ENCODE results near the gene ALK. TPM values are rescaled to one million over a fixed set of nuclear protein-coding genes. Genes with fewer than 3 reads are reported as not detected.
"Not testable (repeated sequence)": the region's sequence is repeated elsewhere in the genome, so short reads cannot be mapped to it uniquely, and the experiment has no call there.

The ALK gene
- total RNA-seq, 3 donors from 2014 or later, result not detected

- peaks cover 23% of the 10 kb centered on the region for H3K27me3 Mint-ChIP-seq (ENCODE audit: low read depth)
- ATAC-seq, result no peak
- no peaks in the 10 kb centered on the region for H3K4me1 Mint-ChIP-seq (ENCODE audit: low read depth)
- no peaks in the 10 kb centered on the region for H3K9me3 Mint-ChIP-seq
- H3K36me3 Mint-ChIP-seq (ENCODE audit: insufficient read depth), result no peaks in the 10 kb centered on the region
- H3K4me3 Mint-ChIP-seq, result no peak overlapping the region
- no peak for DNase-seq
These were observed 648.2 kb downstream of the ALK start for GRCh38 chr2:29273004-29273684.

- Mint-ChIP-seq H3K9me3 (no peaks in the 10 kb centered on the region), H3K27me3 (ENCODE audit: low read depth) (peaks cover 16% of the 10 kb centered on the region), H3K4me1 (ENCODE audit: low read depth) (no peaks in the 10 kb centered on the region), H3K36me3 (ENCODE audit: insufficient read depth) (no peaks in the 10 kb centered on the region), H3K4me3 (no peak overlapping the region)
- DNase-seq (no peak), ATAC-seq (no peak)
These were observed 649.1 kb downstream of the ALK start for GRCh38 chr2:29272311-29272710.

GRCh38 chr2:29270701-29271121 lies 650.7 kb downstream of the ALK start:
- no peak for DNase-seq
- Mint-ChIP-seq H3K4me3 (no peak overlapping the region), H3K9me3 (no peaks in the 10 kb centered on the region), H3K27me3 (ENCODE audit: low read depth) (peaks cover 13% of the 10 kb centered on the region), H3K4me1 (ENCODE audit: low read depth) (no peaks in the 10 kb centered on the region), H3K36me3 (ENCODE audit: insufficient read depth) (no peaks in the 10 kb centered on the region)
- ATAC-seq, result no peak

- DNase-seq, result no peak
- Mint-ChIP-seq H3K4me1 (ENCODE audit: low read depth) (no peaks in the 10 kb centered on the region), H3K9me3 (no peaks in the 10 kb centered on the region), H3K4me3 (no peak overlapping the region), H3K36me3 (ENCODE audit: insufficient read depth) (no peaks in the 10 kb centered on the region), H3K27me3 (ENCODE audit: low read depth) (peaks cover 9% of the 10 kb centered on the region)
- no peak for ATAC-seq
These were observed 651.6 kb downstream of the ALK start for GRCh38 chr2:29269765-29270109.

DNA sequence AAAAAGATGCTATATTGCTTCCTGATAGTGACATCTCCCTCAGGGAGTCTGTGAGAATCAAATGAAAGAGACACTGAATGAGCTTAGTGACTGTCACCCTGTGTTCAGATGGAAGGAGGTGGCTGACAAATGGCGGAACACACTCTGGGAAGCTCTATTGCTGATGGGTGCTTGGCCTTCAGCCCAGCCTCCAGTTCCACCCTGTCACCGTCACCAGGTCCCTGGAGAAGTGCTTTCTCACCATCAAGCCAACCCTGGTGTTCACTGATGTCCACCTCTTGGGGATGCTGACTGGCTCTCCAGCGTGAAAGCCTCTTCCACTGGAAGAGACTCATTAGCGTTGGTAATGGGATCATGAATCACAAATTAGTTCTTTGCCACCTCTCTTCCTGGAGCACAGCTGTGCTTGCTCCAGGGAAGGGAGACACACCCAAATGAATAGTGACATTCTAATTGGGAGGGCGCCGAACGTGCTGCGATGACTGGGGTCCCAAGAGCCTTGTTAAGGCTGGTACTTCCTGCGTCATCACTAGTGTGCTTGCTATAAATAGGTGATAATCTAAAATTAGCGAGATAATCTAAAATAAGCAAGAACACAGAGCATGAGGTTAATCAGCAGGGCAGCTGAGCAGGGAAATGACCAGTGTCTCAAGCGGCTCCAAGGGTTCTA lies 652.2 kb downstream of the ALK start:
- Mint-ChIP-seq H3K36me3 (ENCODE audit: insufficient read depth) (no peaks in the 10 kb centered on the region), H3K4me3 (no peak overlapping the region)
- DNase-seq, result no peak

GRCh38 chr2:29267720-29268119 lies 653.7 kb downstream of the ALK start:
- no peaks in the 10 kb centered on the region for H3K36me3 Mint-ChIP-seq (ENCODE audit: insufficient read depth)
- H3K4me1 Mint-ChIP-seq (ENCODE audit: low read depth), result no peaks in the 10 kb centered on the region
- peaks cover 5% of the 10 kb centered on the region for H3K27me3 Mint-ChIP-seq (ENCODE audit: low read depth)
- ATAC-seq (no peak), DNase-seq (no peak)
- no peak overlapping the region for H3K4me3 Mint-ChIP-seq
- no peaks in the 10 kb centered on the region for H3K9me3 Mint-ChIP-seq

More for the DNA sequence above, 652.2 kb downstream of the ALK start:
- H3K27me3 Mint-ChIP-seq (ENCODE audit: low read depth), result peaks cover 9% of the 10 kb centered on the region
- no peaks in the 10 kb centered on the region for H3K9me3 Mint-ChIP-seq
- no peaks in the 10 kb centered on the region for H3K4me1 Mint-ChIP-seq (ENCODE audit: low read depth)
- ATAC-seq, result no peak

DNA sequence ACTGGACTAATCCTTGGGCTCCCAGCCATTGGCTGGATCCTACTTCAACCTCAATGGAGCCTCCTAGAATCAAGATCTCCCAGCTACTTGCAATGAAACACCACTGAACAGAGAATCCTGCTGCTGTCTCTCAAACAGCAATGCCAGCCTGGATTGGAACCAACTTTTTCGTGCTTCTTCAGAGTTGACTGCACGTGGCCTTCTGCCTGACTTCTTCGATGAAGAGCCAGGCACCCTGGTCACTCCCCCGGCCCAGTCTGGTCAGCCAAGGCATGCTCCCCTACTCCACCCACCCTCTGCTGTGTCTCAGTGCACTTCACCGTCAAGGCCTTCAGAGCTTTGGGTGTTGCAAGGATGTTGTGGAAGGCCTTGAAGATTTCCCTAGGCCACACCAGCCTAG lies 657.5 kb downstream of the ALK start:
- ATAC-seq (no peak), DNase-seq (no peak)
- no peak overlapping the region for H3K4me3 Mint-ChIP-seq
- no peaks in the 10 kb centered on the region for H3K9me3 Mint-ChIP-seq
- no peaks in the 10 kb centered on the region for H3K4me1 Mint-ChIP-seq (ENCODE audit: low read depth)
- H3K36me3 Mint-ChIP-seq (ENCODE audit: insufficient read depth), result no peaks in the 10 kb centered on the region
- H3K27me3 Mint-ChIP-seq (ENCODE audit: low read depth), result peaks cover 21% of the 10 kb centered on the region

- Mint-ChIP-seq H3K9me3 (no peaks in the 10 kb centered on the region), H3K27me3 (ENCODE audit: low read depth) (peaks cover 21% of the 10 kb centered on the region), H3K4me3 (no peak overlapping the region), H3K36me3 (ENCODE audit: insufficient read depth) (no peaks in the 10 kb centered on the region), H3K4me1 (ENCODE audit: low read depth) (no peaks in the 10 kb centered on the region)
- DNase-seq (no peak), ATAC-seq (no peak)
These were observed 658.6 kb downstream of the ALK start for GRCh38 chr2:29262681-29263260.

GRCh38 chr2:29261003-29261402 lies 660.4 kb downstream of the ALK start:
- no peaks in the 10 kb centered on the region for H3K9me3 Mint-ChIP-seq
- DNase-seq (no peak), ATAC-seq (no peak)
- no peak overlapping the region for H3K4me3 Mint-ChIP-seq
- H3K27me3 Mint-ChIP-seq (ENCODE audit: low read depth), result peaks cover 23% of the 10 kb centered on the region
- no peaks in the 10 kb centered on the region for H3K4me1 Mint-ChIP-seq (ENCODE audit: low read depth)
- H3K36me3 Mint-ChIP-seq (ENCODE audit: insufficient read depth), result no peaks in the 10 kb centered on the region

DNA sequence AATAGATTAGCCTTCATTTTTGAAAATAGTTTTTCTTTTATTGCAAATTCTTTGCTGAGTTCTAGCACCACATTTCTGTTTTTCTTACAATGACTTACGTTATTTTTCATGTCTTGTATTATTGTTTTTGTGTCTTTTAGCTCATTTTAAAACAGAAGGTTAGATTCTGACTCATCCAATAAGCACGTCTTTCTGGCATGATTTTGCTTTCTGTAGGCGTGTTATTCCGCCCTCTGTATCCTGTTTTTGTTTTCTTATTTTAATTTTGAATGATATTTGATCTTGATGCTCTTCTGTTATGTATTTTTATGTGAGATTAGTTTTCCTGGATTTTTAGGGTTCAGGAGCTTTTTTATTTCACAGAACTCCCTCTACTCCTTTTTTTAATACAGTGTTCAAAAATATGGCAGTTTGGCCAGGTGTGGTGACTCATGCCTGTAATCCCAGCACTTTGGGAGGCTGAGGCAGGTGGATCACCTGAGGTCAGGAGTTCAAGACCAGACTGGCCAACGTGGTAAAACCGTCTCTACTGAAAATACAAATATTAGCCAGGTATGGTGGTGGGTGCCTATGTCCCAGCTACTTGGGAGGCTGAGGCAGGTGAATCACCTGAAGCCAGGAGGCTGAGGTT lies 661.1 kb downstream of the ALK start:
- Mint-ChIP-seq H3K36me3 (ENCODE audit: insufficient read depth) (no peaks in the 10 kb centered on the region), H3K9me3 (no peaks in the 10 kb centered on the region), H3K27me3 (ENCODE audit: low read depth) (peaks cover 23% of the 10 kb centered on the region), H3K4me1 (ENCODE audit: low read depth) (no peaks in the 10 kb centered on the region), H3K4me3 (no peak overlapping the region)
- DNase-seq (no peak), ATAC-seq (no peak)

DNA sequence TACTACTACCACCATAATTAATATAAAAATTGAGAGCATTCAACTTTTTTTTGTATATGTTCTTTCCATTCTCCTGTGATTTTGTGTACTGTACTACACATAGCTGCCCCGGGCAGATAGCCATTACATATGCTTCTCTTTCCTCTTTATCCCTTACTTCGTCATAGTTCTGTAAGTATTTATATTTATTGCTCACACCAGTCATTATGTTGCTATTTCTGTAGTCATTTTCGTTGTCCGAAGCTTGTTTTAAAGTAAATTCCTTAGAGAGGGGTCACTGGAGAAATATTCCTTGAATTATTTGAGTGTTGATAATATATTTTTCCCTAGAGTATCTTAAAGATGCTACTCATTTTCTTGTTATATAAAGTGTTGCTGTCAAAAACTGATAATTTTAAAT lies 662.2 kb downstream of the ALK start:
- Mint-ChIP-seq H3K36me3 (ENCODE audit: insufficient read depth) (no peaks in the 10 kb centered on the region), H3K27me3 (ENCODE audit: low read depth) (peaks cover 23% of the 10 kb centered on the region), H3K4me1 (ENCODE audit: low read depth) (no peaks in the 10 kb centered on the region), H3K4me3 (no peak overlapping the region), H3K9me3 (no peaks in the 10 kb centered on the region)
- DNase-seq (no peak), ATAC-seq (no peak)

DNA sequence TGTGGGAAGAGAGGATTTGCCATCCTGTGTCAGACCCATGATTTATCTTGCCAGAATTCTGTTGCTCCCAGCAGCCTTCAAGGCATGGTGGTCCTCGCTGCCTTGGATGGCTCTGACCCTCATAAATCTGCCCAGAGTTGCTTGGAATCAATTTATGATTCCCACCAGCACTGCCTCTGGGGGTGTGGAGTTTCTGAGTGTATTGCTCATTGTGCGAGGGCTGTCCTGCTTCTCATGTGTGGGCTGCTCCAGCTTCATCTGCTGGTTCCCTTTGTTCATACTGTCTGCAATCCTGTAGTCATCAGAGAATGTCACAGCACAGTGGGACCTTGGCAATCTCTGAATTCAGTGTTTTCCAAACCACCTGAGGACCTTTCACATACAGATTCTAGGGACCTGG lies 666.4 kb downstream of the ALK start:
- DNase-seq, result no peak
- no peaks in the 10 kb centered on the region for H3K4me1 Mint-ChIP-seq (ENCODE audit: low read depth)
- ATAC-seq, result no peak
- H3K36me3 Mint-ChIP-seq (ENCODE audit: insufficient read depth), result no peaks in the 10 kb centered on the region
- H3K27me3 Mint-ChIP-seq (ENCODE audit: low read depth), result peaks cover 12% of the 10 kb centered on the region
- H3K4me3 Mint-ChIP-seq, result no peak overlapping the region
- no peaks in the 10 kb centered on the region for H3K9me3 Mint-ChIP-seq

DNA sequence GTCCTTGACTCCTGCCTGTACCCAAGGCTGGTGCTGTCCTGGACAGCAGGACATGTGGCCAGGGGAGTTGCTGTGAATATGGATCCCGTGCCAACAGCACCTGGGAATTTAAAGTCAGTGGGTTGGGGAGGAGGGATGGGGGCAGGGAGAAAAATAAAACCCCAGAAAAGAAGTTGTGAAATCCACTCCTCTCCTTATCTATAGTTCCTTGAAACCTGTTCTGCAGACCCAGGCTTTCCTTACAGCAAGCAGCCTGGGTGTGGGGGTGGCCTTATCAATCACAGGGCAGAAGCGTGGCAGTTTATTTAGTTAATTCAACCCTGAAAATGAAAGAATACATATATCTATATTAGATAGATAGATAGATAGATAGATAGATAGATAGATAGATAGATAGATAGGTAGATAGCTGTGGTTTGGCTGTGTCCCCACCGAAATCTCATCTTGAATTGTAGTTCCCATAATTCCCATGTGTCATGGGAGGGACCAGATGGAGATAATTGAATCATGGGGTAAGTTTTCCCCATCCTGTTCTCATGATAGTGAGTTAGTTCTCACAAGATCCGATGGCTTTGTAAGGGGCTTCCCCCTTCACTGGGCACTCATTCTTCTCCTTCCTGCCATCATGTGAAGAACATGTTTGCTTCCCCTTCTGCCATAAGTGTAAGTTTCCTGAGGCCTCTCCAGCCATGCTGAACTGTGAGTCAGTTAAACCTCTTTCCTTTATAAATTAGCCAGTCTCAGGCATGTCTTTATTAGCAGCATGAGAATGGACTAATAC lies 667.7 kb downstream of the ALK start:
- H3K36me3 Mint-ChIP-seq (ENCODE audit: insufficient read depth); H3K4me1 Mint-ChIP-seq (ENCODE audit: low read depth); ATAC-seq; H3K9me3 Mint-ChIP-seq; H3K4me3 Mint-ChIP-seq; H3K27me3 Mint-ChIP-seq (ENCODE audit: low read depth); DNase-seq: not testable (repeated sequence)

DNA sequence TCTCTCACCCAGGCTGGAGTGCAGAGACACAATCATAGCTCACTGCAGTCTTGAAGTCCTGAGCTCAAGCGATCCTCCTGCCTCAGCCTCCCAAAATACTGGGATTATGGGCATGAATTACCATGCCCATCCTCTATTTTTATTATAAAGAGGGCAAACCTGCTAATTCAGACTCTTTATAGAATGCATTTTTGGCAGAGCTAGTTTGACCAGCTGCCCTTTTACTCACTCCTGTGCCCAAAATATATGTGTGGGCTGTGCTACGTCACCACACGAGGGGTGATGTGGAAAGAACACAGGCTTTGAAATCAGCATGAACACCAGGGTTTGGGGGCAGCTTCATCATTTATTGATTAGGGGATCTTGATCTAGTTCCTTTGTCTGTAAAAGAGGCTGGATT lies 668.4 kb downstream of the ALK start:
- Mint-ChIP-seq H3K4me3 (no peak overlapping the region), H3K9me3 (no peaks in the 10 kb centered on the region), H3K4me1 (ENCODE audit: low read depth) (no peaks in the 10 kb centered on the region), H3K27me3 (ENCODE audit: low read depth) (peaks cover 10% of the 10 kb centered on the region), H3K36me3 (ENCODE audit: insufficient read depth) (no peaks in the 10 kb centered on the region)
- ATAC-seq, result no peak
- DNase-seq, result no peak
